H1 (cell line): ENCODE measurements around the gene RBBP5. TPM values are rescaled to one million over a fixed set of nuclear protein-coding genes. Genes with fewer than 3 reads are reported as not detected.

ENCODE experiments used
- ATF2 ChIP-seq: IDR thresholded peaks from 2 replicates; pipeline ENCODE4 v1.6.1; 2012; ENCODE audit warnings: low read length, inconsistent platforms
- NANOG ChIP-seq: IDR thresholded peaks from 2 replicates; pipeline ENCODE4 v1.6.1; 2011; ENCODE audit warnings: low read length, low read depth, mild to moderate bottlenecking, inconsistent platforms; ENCODE audit not compliant: insufficient read depth, poor library complexity, severe bottlenecking
- polyA plus RNA-seq, 7 experiments: library from polyadenylated mRNA; depleted of rRNA in 3 of 7; stranded (reverse) in 5 of 7; unstranded in 2 of 7; fragments of >200 nt in 5 of 7; fragments of 200-250 nt in 2 of 7; gene quantifications; 1 replicate in 5 of 7; 2 replicates in 1 of 7; 4 replicates in 1 of 7; pipeline versions ENCODE4 v1.2.1 to v1.2.3, GENCODE V29; 2011 to 2013; ENCODE audit warnings: missing spikeins in 2 of 7, mixed read lengths in 2 of 7
- total RNA-seq: library from RNA; stranded (reverse); fragmentation: NEBNext Ultra II Directional; extraction: Animal tissue kit (Norgen Biotek cat#: 25700); gene quantifications from 2 replicates; pipeline ENCODE4 v1.2.1, GENCODE V29; 2021

The RBBP5 gene
- total and polyA plus RNA-seq, 2 of the 8 experiments (the other 6 are each of a cell fraction or from before 2014, with no cell fraction given): 6.7 to 21.5 TPM

GRCh38 chr1:205091043-205091740 is 30.6 kb downstream of the RBBP5 start (continued):
- no peak for TF ChIP-seq NANOG
- TF ChIP-seq ATF2: no peak
